Liver (tissue), 9 donors: ENCODE data around the gene TEX14. TPM values are rescaled to one million over a fixed set of nuclear protein-coding genes. Genes with fewer than 3 reads are reported as not detected.
"Not testable (repeated sequence)": the region's sequence is repeated elsewhere in the genome, so short reads cannot be mapped to it uniquely, and the experiment has no call there.

Experiments
- DNase-seq: peaks from one replicate; pipeline ENCODE4 v3.0.0-alpha.2; 2017; ENCODE audit warnings: low spot score
- H3K27ac ChIP-seq, 2 donors: one replicate each; pipeline ENCODE4 v1.7.0; 2013; ENCODE audit warnings: inconsistent platforms in 2 of 2, low read length in 2 of 2, control low read depth in 1 of 2, low read depth in 1 of 2, mild to moderate bottlenecking in 1 of 2
- H3K27me3 ChIP-seq, 4 donors: one replicate each; pipeline versions ENCODE4 v1.6.1 to v1.7.0; 2013; ENCODE audit warnings: low read length in 3 of 4, inconsistent platforms in 1 of 4, mild to moderate bottlenecking in 1 of 4, moderate library complexity in 1 of 4; ENCODE audit not compliant: control insufficient read depth in 4 of 4, insufficient read depth in 4 of 4
- H3K36me3 ChIP-seq, 4 donors: one replicate each; pipeline versions ENCODE4 v1.6.1 to v1.7.0; 2013; ENCODE audit warnings: low read length in 3 of 4, mild to moderate bottlenecking in 3 of 4, low read depth in 1 of 4, moderate library complexity in 1 of 4; ENCODE audit not compliant: control insufficient read depth in 4 of 4, insufficient read depth in 3 of 4
- H3K4me1 ChIP-seq, 4 donors: one replicate each; pipeline versions ENCODE4 v1.6.1 to v1.7.0; 2013; ENCODE audit warnings: low read length in 3 of 4, mild to moderate bottlenecking in 3 of 4, moderate library complexity in 1 of 4; ENCODE audit not compliant: control insufficient read depth in 4 of 4, insufficient read depth in 4 of 4
- H3K4me3 ChIP-seq, 3 donors: one replicate each; pipeline versions ENCODE4 v1.6.1 to v1.7.0; 2013; ENCODE audit warnings: low read length in 3 of 3, control low read depth in 1 of 3, low read depth in 1 of 3, mild to moderate bottlenecking in 1 of 3
- H3K9ac ChIP-seq, 2 donors: one replicate each; pipeline ENCODE4 v1.7.0; 2013; ENCODE audit warnings: low read length in 2 of 2, mild to moderate bottlenecking in 2 of 2, moderate library complexity in 2 of 2, control low read depth in 1 of 2, low read depth in 1 of 2
- H3K9me3 ChIP-seq, 4 donors: one replicate each; pipeline versions ENCODE4 v1.6.1 to v1.7.0; 2013; ENCODE audit warnings: low read length in 3 of 4; ENCODE audit not compliant: control insufficient read depth in 4 of 4
- CTCF ChIP-seq: fragments of 150-350 bp; IDR thresholded peaks from 2 replicates; pipeline ENCODE4 v1.5.1; 2017; ENCODE audit warnings: improper control_type of control experiment, low read depth, low read length; ENCODE audit not compliant: missing input control
- EGR1 ChIP-seq, 2 donors: IDR thresholded peaks; 2 replicates each; pipeline ENCODE4 v1.6.1; 2016 to 2018; ENCODE audit warnings: antibody characterized with exemption in 2 of 2, low read depth in 2 of 2
- FOXA1 ChIP-seq: IDR thresholded peaks from 2 replicates; pipeline ENCODE4 v1.6.1; 2016; ENCODE audit warnings: antibody characterized with exemption
- FOXA2 ChIP-seq: IDR thresholded peaks from 2 replicates; pipeline ENCODE4 v1.6.1; 2016; ENCODE audit warnings: antibody characterized with exemption
- GABPA ChIP-seq, 2 donors: IDR thresholded peaks in 1 of 2; conservative IDR thresholded peaks in 1 of 2; 2 replicates each; pipeline ENCODE4 v1.6.1; 2016; ENCODE audit warnings: antibody characterized with exemption in 2 of 2, mild to moderate bottlenecking in 1 of 2, moderate library complexity in 1 of 2
- HNF4A ChIP-seq, 2 donors: conservative IDR thresholded peaks; 2 replicates each; pipeline ENCODE4 v1.6.1; 2016; ENCODE audit warnings: antibody characterized with exemption in 2 of 2, mild to moderate bottlenecking in 2 of 2
- HNF4G ChIP-seq: IDR thresholded peaks from 2 replicates; pipeline ENCODE4 v1.6.1; 2016; ENCODE audit warnings: antibody characterized with exemption
- JUND ChIP-seq, 2 donors: IDR thresholded peaks; 2 replicates each; pipeline ENCODE4 v1.6.1; 2016; ENCODE audit warnings: antibody characterized with exemption in 2 of 2
- NR2F2 ChIP-seq: IDR thresholded peaks from 2 replicates; pipeline ENCODE4 v1.6.1; 2016; ENCODE audit warnings: antibody characterized with exemption
- RAD21 ChIP-seq, 2 donors: IDR thresholded peaks; 2 replicates each; pipeline ENCODE4 v1.6.1; 2016; ENCODE audit warnings: antibody characterized with exemption in 2 of 2, mild to moderate bottlenecking in 2 of 2
- RXRA ChIP-seq, 2 donors: IDR thresholded peaks; 2 replicates each; pipeline ENCODE4 v1.6.1; 2017 to 2018; ENCODE audit warnings: antibody characterized with exemption in 2 of 2, mild to moderate bottlenecking in 1 of 2
- SP1 ChIP-seq: IDR thresholded peaks from 2 replicates; pipeline ENCODE4 v1.6.1; 2018; ENCODE audit warnings: antibody characterized with exemption, mild to moderate bottlenecking
- YY1 ChIP-seq: IDR thresholded peaks from 2 replicates; pipeline ENCODE4 v1.6.1; 2016; ENCODE audit warnings: antibody characterized with exemption, mild to moderate bottlenecking
- WGBS: extraction: QIAGEN DNeasy Blood & Tissue Kit; methylation state at CpG from one replicate; pipeline ENCODE4 v1.1.7; 2013; 5-methylcytosine and 5-hydroxymethylcytosine counted together
- polyA plus RNA-seq, 2 donors: library from polyadenylated mRNA; stranded (reverse) in 1 of 2; unstranded in 1 of 2; fragments of 200-250 nt in 1 of 2; fragments of >200 nt in 1 of 2; fragmentation: Nextera tagmentation in 1 of 2; extraction: Ambion mirVana in 1 of 2; gene quantifications; one replicate each; pipeline versions ENCODE4 v1.2.1 to v1.2.3, GENCODE V29; 2013 to 2015
- total RNA-seq, 2 donors: library from RNA; depleted of rRNA; stranded (reverse); fragments of >200 nt; gene quantifications; one replicate each; pipeline ENCODE4 v1.2.3, GENCODE V29; 2014
- TF ChIP-seq, protein P1 (sequence below): IDR thresholded peaks from 2 replicates; pipeline ENCODE4 v1.6.1; 2016; ENCODE audit warnings: antibody characterized with exemption
- TF ChIP-seq, protein P2 (sequence below): IDR thresholded peaks from 2 replicates; pipeline ENCODE4 v1.6.1; 2016; ENCODE audit warnings: antibody characterized with exemption, mild to moderate bottlenecking
- TF ChIP-seq, protein P3 (sequence below): IDR thresholded peaks from 2 replicates; pipeline ENCODE4 v1.6.1; 2016; ENCODE audit warnings: antibody characterized with exemption
- TF ChIP-seq, protein P4 (sequence below): IDR thresholded peaks from 2 replicates; pipeline ENCODE4 v1.6.1; 2016; ENCODE audit warnings: antibody characterized with exemption
- donor health status: healthy.
- donor health status: healthy.
- donor health status: healthy.
- donor health status: healthy.
- donor health status: healthy.

TEX14 gene
- total and polyA plus RNA-seq, 4 donors, result 0.01 to 0.17 (median 0.13) TPM

DNA sequence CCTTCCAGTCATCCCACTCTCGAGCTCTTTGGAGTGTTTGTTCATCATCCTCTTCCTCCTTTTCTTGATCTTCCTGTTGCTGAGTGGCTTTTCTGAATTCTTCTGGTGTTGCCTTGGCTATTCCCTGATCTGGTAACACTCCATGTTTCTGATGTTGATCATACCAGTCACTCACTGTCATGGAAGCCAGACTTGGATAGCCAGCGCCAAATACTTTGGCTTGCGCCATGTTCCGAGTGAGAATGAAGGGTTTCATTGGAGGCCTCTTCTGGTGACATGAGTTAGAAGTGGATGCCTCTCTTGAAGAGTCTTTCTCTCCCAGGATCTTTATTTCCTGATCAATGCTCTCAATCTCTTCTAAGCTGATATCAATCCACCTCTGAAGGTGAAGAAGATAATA, 31.2 kb downstream of the TEX14 start:
- Histone ChIP-seq H3K9ac (no peak overlapping the region), H3K27ac (no peak overlapping the region), H3K4me1 (peaks cover 0 to 4% (median 1%) of the 10 kb centered on the region in 4 donors), H3K9me3 (no peaks in the 10 kb centered on the region), H3K36me3 (no peaks in the 10 kb centered on the region), H3K4me3 (no peak overlapping the region), H3K27me3 (no peaks in the 10 kb centered on the region)
- DNase-seq, result no peak
- TF ChIP-seq FOXA1 (no peak), YY1 (no peak), FOXA2 (no peak), GABPA (IDR thresholded peaks at IDR 0.05 in 1 of 2, conservative IDR thresholded peaks at IDR 0.05 in 1 of 2) (no peak), RXRA (IDR thresholded peaks at IDR 0.05) (no peak), NR2F2 (no peak), HNF4G (no peak), CTCF (no peak), SP1 (no peak), RAD21 (IDR thresholded peaks at IDR 0.05) (no peak), JUND (IDR thresholded peaks at IDR 0.05) (no peak), HNF4A (conservative IDR thresholded peaks at IDR 0.05) (no peak), EGR1 (IDR thresholded peaks at IDR 0.05; ENCODE audit: low read depth in 2 of 2) (no peak)
- TF ChIP-seq, protein P1, sequence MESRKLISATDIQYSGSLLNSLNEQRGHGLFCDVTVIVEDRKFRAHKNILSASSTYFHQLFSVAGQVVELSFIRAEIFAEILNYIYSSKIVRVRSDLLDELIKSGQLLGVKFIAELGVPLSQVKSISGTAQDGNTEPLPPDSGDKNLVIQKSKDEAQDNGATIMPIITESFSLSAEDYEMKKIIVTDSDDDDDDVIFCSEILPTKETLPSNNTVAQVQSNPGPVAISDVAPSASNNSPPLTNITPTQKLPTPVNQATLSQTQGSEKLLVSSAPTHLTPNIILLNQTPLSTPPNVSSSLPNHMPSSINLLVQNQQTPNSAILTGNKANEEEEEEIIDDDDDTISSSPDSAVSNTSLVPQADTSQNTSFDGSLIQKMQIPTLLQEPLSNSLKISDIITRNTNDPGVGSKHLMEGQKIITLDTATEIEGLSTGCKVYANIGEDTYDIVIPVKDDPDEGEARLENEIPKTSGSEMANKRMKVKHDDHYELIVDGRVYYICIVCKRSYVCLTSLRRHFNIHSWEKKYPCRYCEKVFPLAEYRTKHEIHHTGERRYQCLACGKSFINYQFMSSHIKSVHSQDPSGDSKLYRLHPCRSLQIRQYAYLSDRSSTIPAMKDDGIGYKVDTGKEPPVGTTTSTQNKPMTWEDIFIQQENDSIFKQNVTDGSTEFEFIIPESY, result no peak
- TF ChIP-seq, protein P2, sequence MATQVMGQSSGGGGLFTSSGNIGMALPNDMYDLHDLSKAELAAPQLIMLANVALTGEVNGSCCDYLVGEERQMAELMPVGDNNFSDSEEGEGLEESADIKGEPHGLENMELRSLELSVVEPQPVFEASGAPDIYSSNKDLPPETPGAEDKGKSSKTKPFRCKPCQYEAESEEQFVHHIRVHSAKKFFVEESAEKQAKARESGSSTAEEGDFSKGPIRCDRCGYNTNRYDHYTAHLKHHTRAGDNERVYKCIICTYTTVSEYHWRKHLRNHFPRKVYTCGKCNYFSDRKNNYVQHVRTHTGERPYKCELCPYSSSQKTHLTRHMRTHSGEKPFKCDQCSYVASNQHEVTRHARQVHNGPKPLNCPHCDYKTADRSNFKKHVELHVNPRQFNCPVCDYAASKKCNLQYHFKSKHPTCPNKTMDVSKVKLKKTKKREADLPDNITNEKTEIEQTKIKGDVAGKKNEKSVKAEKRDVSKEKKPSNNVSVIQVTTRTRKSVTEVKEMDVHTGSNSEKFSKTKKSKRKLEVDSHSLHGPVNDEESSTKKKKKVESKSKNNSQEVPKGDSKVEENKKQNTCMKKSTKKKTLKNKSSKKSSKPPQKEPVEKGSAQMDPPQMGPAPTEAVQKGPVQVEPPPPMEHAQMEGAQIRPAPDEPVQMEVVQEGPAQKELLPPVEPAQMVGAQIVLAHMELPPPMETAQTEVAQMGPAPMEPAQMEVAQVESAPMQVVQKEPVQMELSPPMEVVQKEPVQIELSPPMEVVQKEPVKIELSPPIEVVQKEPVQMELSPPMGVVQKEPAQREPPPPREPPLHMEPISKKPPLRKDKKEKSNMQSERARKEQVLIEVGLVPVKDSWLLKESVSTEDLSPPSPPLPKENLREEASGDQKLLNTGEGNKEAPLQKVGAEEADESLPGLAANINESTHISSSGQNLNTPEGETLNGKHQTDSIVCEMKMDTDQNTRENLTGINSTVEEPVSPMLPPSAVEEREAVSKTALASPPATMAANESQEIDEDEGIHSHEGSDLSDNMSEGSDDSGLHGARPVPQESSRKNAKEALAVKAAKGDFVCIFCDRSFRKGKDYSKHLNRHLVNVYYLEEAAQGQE, result no peak
- TF ChIP-seq, protein P3, sequence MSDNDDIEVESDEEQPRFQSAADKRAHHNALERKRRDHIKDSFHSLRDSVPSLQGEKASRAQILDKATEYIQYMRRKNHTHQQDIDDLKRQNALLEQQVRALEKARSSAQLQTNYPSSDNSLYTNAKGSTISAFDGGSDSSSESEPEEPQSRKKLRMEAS, result no peak
- TF ChIP-seq, protein P4, sequence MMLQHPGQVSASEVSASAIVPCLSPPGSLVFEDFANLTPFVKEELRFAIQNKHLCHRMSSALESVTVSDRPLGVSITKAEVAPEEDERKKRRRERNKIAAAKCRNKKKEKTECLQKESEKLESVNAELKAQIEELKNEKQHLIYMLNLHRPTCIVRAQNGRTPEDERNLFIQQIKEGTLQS, result no peak
- WGBS, result 94% methylated on average over 4 of the region's 4 CpGs

- H3K4me1 ChIP-seq, H3K36me3 ChIP-seq, H3K9me3 ChIP-seq, H3K27me3 ChIP-seq, DNase-seq: not testable (repeated sequence)
- Histone ChIP-seq H3K27ac (peak overlapping the region; percentile 86 to 87), H3K4me3 (peak overlapping the region; percentile 27 to 57 (median 38)), H3K9ac (peak overlapping the region; percentile 64 to 81)
- WGBS, result 39% methylated on average over 9 of the region's 9 CpGs
These were observed 32.1 kb downstream of the TEX14 start for GRCh38 chr17:58659714-58660084.
